Stomach (tissue), 9 donors: ENCODE measurements around the gene NCF2. TPM values are rescaled to one million over a fixed set of nuclear protein-coding genes. Genes with fewer than 3 reads are reported as not detected.

ENCODE experiments used
- DNase-seq, 2 donors: peaks; one replicate each; pipeline versions ENCODE4 v3.0.0 to v3.0.0-alpha.2; 2013 to 2019
- H3K27ac ChIP-seq, 5 donors: fragments of 200-600 bp in 4 of 5; sonication (generic) in 4 of 5; one replicate each; pipeline ENCODE4 v1.5.1; 2013 to 2019; ENCODE audit warnings: mild to moderate bottlenecking in 1 of 5, moderate library complexity in 1 of 5
- H3K27me3 ChIP-seq, 3 donors: fragments of 200-600 bp; sonication (generic); one replicate each; pipeline ENCODE4 v1.5.1; 2017 to 2019; ENCODE audit warnings: mixed run types in 1 of 3
- H3K36me3 ChIP-seq, 4 donors: fragments of 200-600 bp; sonication (generic); 1 replicate in 3 of 4; 2 replicates in 1 of 4; pipeline ENCODE4 v1.5.1; 2016 to 2019
- H3K4me1 ChIP-seq, 4 donors: fragments of 200-600 bp; sonication (generic); one replicate each; pipeline ENCODE4 v1.5.1; 2016 to 2019
- H3K4me3 ChIP-seq, 4 donors: fragments of 200-600 bp; sonication (generic) in 3 of 4; one replicate each; pipeline ENCODE4 v1.5.1; 2016 to 2019; ENCODE audit warnings: mild to moderate bottlenecking in 1 of 4
- H3K9me3 ChIP-seq, 4 donors: fragments of 200-600 bp; sonication (generic); one replicate each; pipeline ENCODE4 v1.5.1; 2016 to 2019
- EP300 ChIP-seq: sonication (generic); formaldehyde crosslinking; IDR thresholded peaks from one replicate; pipeline ENCODE4 v1.6.1; 2017; ENCODE audit warnings: antibody characterized with exemption
- POLR2A ChIP-seq, 4 donors: fragments of 450-650 bp; IDR thresholded peaks; one replicate each; pipeline ENCODE4 v1.6.1; 2016; ENCODE audit warnings: antibody characterized with exemption in 4 of 4, control low read depth in 2 of 4, mild to moderate bottlenecking in 1 of 4, moderate library complexity in 1 of 4
- POLR2AphosphoS5 ChIP-seq, 3 donors: sonication (generic); formaldehyde crosslinking; IDR thresholded peaks; one replicate each; pipeline ENCODE4 v1.6.1; 2016; ENCODE audit warnings: antibody characterized with exemption in 3 of 3
- WGBS, 5 donors: extraction: QIAGEN DNeasy Blood & Tissue Kit in 3 of 5; methylation state at CpG; one replicate each; pipeline versions ENCODE4 v1.1.5 to v1.1.7; 2013 to 2018; 5-methylcytosine and 5-hydroxymethylcytosine counted together
- intact Hi-C: fragments of 100-400 bp; cut with DNase I; formaldehyde crosslinking; loops from one replicate; pipeline ENCODE4 v1.15.1; 2023; ENCODE audit warnings: low total_unique reads
- polyA plus RNA-seq, 3 donors: library from polyadenylated mRNA; stranded (reverse); fragments of 200-250 nt; gene quantifications; one replicate each; pipeline ENCODE4 v1.2.3, GENCODE V29; 2013
- total RNA-seq, 5 donors: library from RNA; depleted of rRNA; stranded (reverse); fragments of >200 nt; gene quantifications; one replicate each; pipeline versions ENCODE4 v1.1.0 to v1.2.3, GENCODE V29; 2014 to 2016
- TF ChIP-seq, protein P1 (sequence below), 7 experiments: fragments of 450-650 bp in 4 of 7; fragments of 200-600 bp in 3 of 7; sonication (generic) in 3 of 7; IDR thresholded peaks; one replicate each; pipeline ENCODE4 v1.5.1; 2016 to 2019; ENCODE audit warnings: antibody characterized with exemption in 7 of 7, control low read depth in 2 of 7, mild to moderate bottlenecking in 1 of 7
- donor health status: healthy with polysubstance abuse.
- donor health status: Bipolar disorder and iron deficiency.
- donor health status: healthy.

The NCF2 gene
- total and polyA plus RNA-seq, 8 donors, result 0.29 to 30.4 (median 6.2) TPM

DNA sequence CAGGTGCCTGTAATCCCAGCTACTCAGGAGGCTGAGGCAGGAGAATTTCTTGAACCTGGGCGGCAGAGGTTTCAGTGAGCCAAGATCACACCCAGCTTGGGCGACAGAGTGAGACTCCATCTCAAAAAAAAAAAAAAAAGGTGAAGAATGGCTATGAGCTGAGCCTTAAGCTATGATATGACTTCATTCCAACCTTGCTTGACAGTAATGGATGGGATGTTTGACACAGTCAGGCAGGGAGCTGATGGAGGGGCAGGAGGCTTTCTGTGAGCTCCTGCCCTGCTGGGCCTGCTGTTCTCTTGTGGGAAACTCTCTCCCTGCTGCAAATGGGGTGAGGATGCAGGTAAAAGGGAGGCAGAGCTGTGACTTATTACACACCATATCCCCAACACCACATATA is 27.6 kb downstream of the NCF2 start:
- whole genome bisulfite sequencing, 5 donors, result 75 to 91% (median 89%) methylated on average over 2 of the region's 2 CpGs
- Histone ChIP-seq H3K4me3 (no peak overlapping the region), H3K27me3 (no peaks in the 10 kb centered on the region), H3K9me3 (no peaks in the 10 kb centered on the region), H3K36me3 (peaks cover 0 to 29% (median 5%) of the 10 kb centered on the region in 4 donors), H3K27ac (no peak overlapping the region), H3K4me1 (peaks cover 0 to 10% (median 7%) of the 10 kb centered on the region in 4 donors)
- TF ChIP-seq EP300 (no peak), POLR2AphosphoS5 (IDR thresholded peaks at IDR 0.05) (no peak), POLR2A (IDR thresholded peaks at IDR 0.05) (no peak)
- TF ChIP-seq, protein P1, sequence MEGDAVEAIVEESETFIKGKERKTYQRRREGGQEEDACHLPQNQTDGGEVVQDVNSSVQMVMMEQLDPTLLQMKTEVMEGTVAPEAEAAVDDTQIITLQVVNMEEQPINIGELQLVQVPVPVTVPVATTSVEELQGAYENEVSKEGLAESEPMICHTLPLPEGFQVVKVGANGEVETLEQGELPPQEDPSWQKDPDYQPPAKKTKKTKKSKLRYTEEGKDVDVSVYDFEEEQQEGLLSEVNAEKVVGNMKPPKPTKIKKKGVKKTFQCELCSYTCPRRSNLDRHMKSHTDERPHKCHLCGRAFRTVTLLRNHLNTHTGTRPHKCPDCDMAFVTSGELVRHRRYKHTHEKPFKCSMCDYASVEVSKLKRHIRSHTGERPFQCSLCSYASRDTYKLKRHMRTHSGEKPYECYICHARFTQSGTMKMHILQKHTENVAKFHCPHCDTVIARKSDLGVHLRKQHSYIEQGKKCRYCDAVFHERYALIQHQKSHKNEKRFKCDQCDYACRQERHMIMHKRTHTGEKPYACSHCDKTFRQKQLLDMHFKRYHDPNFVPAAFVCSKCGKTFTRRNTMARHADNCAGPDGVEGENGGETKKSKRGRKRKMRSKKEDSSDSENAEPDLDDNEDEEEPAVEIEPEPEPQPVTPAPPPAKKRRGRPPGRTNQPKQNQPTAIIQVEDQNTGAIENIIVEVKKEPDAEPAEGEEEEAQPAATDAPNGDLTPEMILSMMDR (IDR thresholded peaks at IDR 0.05), result no peak
- intact Hi-C loops, result no loop called here
- DNase-seq, result no peak

DNA sequence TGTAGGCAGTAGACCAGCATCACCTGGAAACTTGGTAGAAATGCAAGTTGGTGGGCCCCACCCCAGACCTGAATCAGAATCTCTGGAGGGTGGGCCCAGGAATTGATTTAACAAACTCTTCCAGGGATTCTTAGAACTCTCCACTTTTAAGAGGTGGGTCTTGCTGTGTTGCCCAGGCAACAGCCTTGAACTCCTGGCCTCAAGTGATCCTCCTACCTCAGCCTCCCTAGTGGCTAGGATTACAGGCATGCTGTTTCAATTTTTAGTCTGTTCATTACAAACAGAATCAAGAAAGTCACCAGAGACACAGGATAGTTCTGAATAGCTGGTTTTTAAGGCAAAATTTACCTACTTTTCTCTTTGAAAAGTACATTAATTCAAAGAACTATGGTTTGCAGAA is 31.2 kb downstream of the NCF2 start:
- no peaks in the 10 kb centered on the region for H3K4me1 ChIP-seq
- no peaks in the 10 kb centered on the region for H3K27me3 ChIP-seq
- peaks cover 0 to 65% (median 20%) of the 10 kb centered on the region in 4 donors for H3K36me3 ChIP-seq
- no peak for DNase-seq
- H3K9me3 ChIP-seq, result no peaks in the 10 kb centered on the region
- H3K4me3 ChIP-seq, result no peak overlapping the region
- TF ChIP-seq POLR2AphosphoS5 (IDR thresholded peaks at IDR 0.05) (no peak), EP300 (no peak), POLR2A (IDR thresholded peaks at IDR 0.05) (no peak)
- TF ChIP-seq, protein P1 (IDR thresholded peaks at IDR 0.05), result no peak
- intact Hi-C loops, result no loop called here
- H3K27ac ChIP-seq, result no peak overlapping the region

DNA sequence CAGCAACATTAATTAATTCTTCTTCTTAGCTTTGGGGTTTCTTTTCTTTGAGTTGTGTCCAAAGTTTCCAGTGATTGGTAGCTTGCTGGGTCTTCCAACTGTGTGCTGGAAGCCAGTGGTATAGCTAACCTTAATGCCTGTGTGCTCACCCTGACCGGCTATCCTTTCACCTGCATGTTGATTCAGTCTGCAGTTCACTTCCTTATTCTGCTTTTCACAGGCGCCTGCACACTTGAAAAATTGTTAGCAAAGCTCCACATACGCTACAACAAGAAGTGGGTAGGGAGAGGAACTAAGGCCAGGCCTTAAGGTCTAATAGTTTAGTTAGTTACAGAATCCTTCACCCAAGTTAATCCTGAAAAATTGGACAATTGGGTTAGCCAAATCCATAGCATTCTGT is 35.7 kb downstream of the NCF2 start:
- intact Hi-C loops, result no loop called here
- no peak for TF ChIP-seq POLR2AphosphoS5 (IDR thresholded peaks at IDR 0.05)
- TF ChIP-seq, protein P1 (IDR thresholded peaks at IDR 0.05), result no peak
- peaks cover 28 to 92% (median 65%) of the 10 kb centered on the region in 4 donors for H3K36me3 ChIP-seq
- 52 to 77% (median 64%) methylated on average over 3 of the region's 3 CpGs for WGBS, 5 donors
- no peaks in the 10 kb centered on the region for H3K4me1 ChIP-seq
- no peak overlapping the region for H3K27ac ChIP-seq
- no peaks in the 10 kb centered on the region for H3K9me3 ChIP-seq
- no peak overlapping the region for H3K4me3 ChIP-seq
- no peaks in the 10 kb centered on the region for H3K27me3 ChIP-seq
- DNase-seq, result peak in 1 of 2 donors; percentile 56

DNA sequence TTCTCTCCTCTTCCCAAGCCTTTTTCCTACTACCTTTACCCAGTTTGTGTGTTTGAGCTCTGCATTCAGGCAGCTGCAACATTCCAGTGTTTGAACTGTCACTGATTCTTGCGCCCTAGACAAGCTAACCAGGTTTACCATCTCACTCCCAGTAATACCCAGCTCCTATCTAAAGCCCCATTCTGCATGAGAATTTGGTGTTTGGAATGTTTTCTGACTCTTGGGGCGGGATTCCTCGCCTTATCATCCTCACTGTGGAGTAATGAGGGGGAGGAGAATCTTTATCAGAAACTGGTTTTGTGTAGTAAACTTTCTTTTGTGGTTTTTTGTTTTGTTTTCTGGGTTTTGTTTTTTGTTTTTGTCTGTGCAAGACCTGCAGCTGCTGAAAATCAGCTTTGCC is 36.5 kb downstream of the NCF2 start:
- H3K36me3 ChIP-seq, result peaks cover 34 to 95% (median 69%) of the 10 kb centered on the region in 4 donors
- 77 to 90% (median 84%) methylated on average over 3 of the region's 3 CpGs for WGBS, 5 donors
- no peak for DNase-seq
- H3K27me3 ChIP-seq, result no peaks in the 10 kb centered on the region
- H3K9me3 ChIP-seq, result no peaks in the 10 kb centered on the region
- intact Hi-C loops, result no loop called here
- no peak overlapping the region for H3K27ac ChIP-seq
- no peak overlapping the region for H3K4me3 ChIP-seq
- no peaks in the 10 kb centered on the region for H3K4me1 ChIP-seq
- TF ChIP-seq EP300 (no peak), POLR2A (IDR thresholded peaks at IDR 0.05) (no peak), POLR2AphosphoS5 (IDR thresholded peaks at IDR 0.05) (no peak)
- TF ChIP-seq, protein P1 (IDR thresholded peaks at IDR 0.05), result no peak
